Trophoblast cell (in vitro differentiated cells and primary cell): Measurements from ENCODE around the gene TOMM40L.

Experiments used
- DNase-seq, 2 donors: peaks; one replicate each; pipeline ENCODE4 v3.0.0-alpha.2; 2016
- H2AFZ ChIP-seq: 2 replicates; pipeline ENCODE4 v1.6.1; 2013; ENCODE audit warnings: low read length, moderate library complexity, mild to moderate bottlenecking; ENCODE audit not compliant: insufficient read depth, poor library complexity
- H2AK5ac ChIP-seq: 2 replicates; pipeline ENCODE4 v1.6.1; 2013; ENCODE audit warnings: mild to moderate bottlenecking, low read length
- H2BK120ac ChIP-seq: 2 replicates; pipeline ENCODE4 v1.6.1; 2013; ENCODE audit warnings: low read length, mild to moderate bottlenecking, moderate library complexity; ENCODE audit not compliant: insufficient read depth, poor library complexity
- H2BK12ac ChIP-seq: 2 replicates; pipeline ENCODE4 v1.6.1; 2013; ENCODE audit warnings: mild to moderate bottlenecking, low read length, moderate library complexity
- H2BK5ac ChIP-seq: 2 replicates; pipeline ENCODE4 v1.6.1; 2013; ENCODE audit warnings: low read length, low read depth, moderate library complexity, mild to moderate bottlenecking; ENCODE audit not compliant: poor library complexity
- H3K14ac ChIP-seq: 2 replicates; pipeline ENCODE4 v1.6.1; 2013; ENCODE audit warnings: mild to moderate bottlenecking, low read length
- H3K18ac ChIP-seq: 2 replicates; pipeline ENCODE4 v1.6.1; 2013; ENCODE audit warnings: mild to moderate bottlenecking, low read length
- H3K23ac ChIP-seq: 2 replicates; pipeline ENCODE4 v1.6.1; 2013; ENCODE audit warnings: low read length
- H3K27ac ChIP-seq: 2 replicates; pipeline ENCODE4 v1.5.1; 2013; ENCODE audit warnings: low read depth, mild to moderate bottlenecking, inconsistent platforms, low read length, moderate library complexity
- H3K27me3 ChIP-seq: 2 replicates; pipeline ENCODE4 v1.6.1; 2013; ENCODE audit warnings: inconsistent platforms, mild to moderate bottlenecking, low read length, moderate library complexity; ENCODE audit not compliant: insufficient read depth
- H3K36me3 ChIP-seq, 2 experiments: 1 replicate in 1 of 2; 2 replicates in 1 of 2; pipeline ENCODE4 v1.6.1; 2013; ENCODE audit warnings: low read length in 2 of 2, mild to moderate bottlenecking in 2 of 2, moderate library complexity in 1 of 2; ENCODE audit not compliant: insufficient read depth in 2 of 2, control insufficient read depth in 1 of 2
- H3K4ac ChIP-seq: 2 replicates; pipeline ENCODE4 v1.6.1; 2013; ENCODE audit warnings: low read depth, mild to moderate bottlenecking, low read length, moderate library complexity
- H3K4me1 ChIP-seq, 2 experiments: 1 replicate in 1 of 2; 2 replicates in 1 of 2; pipeline ENCODE4 v1.6.1; 2013; ENCODE audit warnings: low read length in 2 of 2, mild to moderate bottlenecking in 2 of 2, moderate library complexity in 1 of 2; ENCODE audit not compliant: insufficient read depth in 2 of 2, control insufficient read depth in 1 of 2
- H3K4me2 ChIP-seq: 2 replicates; pipeline ENCODE4 v1.6.1; 2013; ENCODE audit warnings: inconsistent platforms, mild to moderate bottlenecking, low read length, moderate library complexity
- H3K4me3 ChIP-seq: 2 replicates; pipeline ENCODE4 v1.5.1; 2013; ENCODE audit warnings: mild to moderate bottlenecking, low read depth, low read length, inconsistent platforms
- H3K79me1 ChIP-seq: one replicate; pipeline ENCODE4 v1.6.1; 2013; ENCODE audit warnings: low read length
- H3K79me2 ChIP-seq: 2 replicates; pipeline ENCODE4 v1.6.1; 2013; ENCODE audit warnings: low read length, mild to moderate bottlenecking; ENCODE audit not compliant: control insufficient read depth, insufficient read depth, poor library complexity
- H3K9ac ChIP-seq: 2 replicates; pipeline ENCODE4 v1.6.1; 2013; ENCODE audit warnings: mild to moderate bottlenecking, low read length
- H3K9me3 ChIP-seq: 2 replicates; pipeline ENCODE4 v1.6.1; 2013; ENCODE audit warnings: low read depth, mild to moderate bottlenecking, control low read depth, inconsistent platforms, low read length; ENCODE audit not compliant: insufficient read depth
- H4K12ac ChIP-seq: 2 replicates; pipeline ENCODE4 v1.6.1; 2013; ENCODE audit warnings: low read depth, mild to moderate bottlenecking, low read length, moderate library complexity
- H4K8ac ChIP-seq: 2 replicates; pipeline ENCODE4 v1.6.1; 2013; ENCODE audit warnings: low read depth, mild to moderate bottlenecking, low read length, moderate library complexity
- H4K91ac ChIP-seq: one replicate; pipeline ENCODE4 v1.6.1; 2013; ENCODE audit warnings: low read depth, mild to moderate bottlenecking, low read length, moderate library complexity
- WGBS: extraction: QIAGEN DNeasy Blood & Tissue Kit; methylation state at CpG from one replicate; pipeline ENCODE4 v1.1.7; 2013; ENCODE audit warnings: missing lambda C conversion rate; ENCODE audit not compliant: insufficient read length, insufficient coverage; ENCODE audit errors: extremely low coverage; 5-methylcytosine and 5-hydroxymethylcytosine counted together

TOMM40L gene

GRCh38 chr1:161238039-161238473 lies 12.2 kb downstream of the TOMM40L start, which contains the start of gene NR1I3:
Gene NR1I3, minus strand, starts transcription at chr1:161238203. Its CDS starts 1,638 bp downstream, at chr1:161236565.
- H2AFZ ChIP-seq = no peak within 1 kb of the TSS
- no peak within 1 kb of the TSS for H3K4ac ChIP-seq
- no peaks in the 10 kb centered on the region for H3K79me1 ChIP-seq
- H3K18ac ChIP-seq = no peak within 1 kb of the TSS
- no peak for DNase-seq
- no peak within 1 kb of the TSS for H4K91ac ChIP-seq
- H3K4me2 ChIP-seq = no peak within 1 kb of the TSS
- no peak within 1 kb of the TSS for H3K14ac ChIP-seq
- H3K9me3 ChIP-seq = peaks cover 2% of the 10 kb centered on the region
- H2BK5ac ChIP-seq = no peak within 1 kb of the TSS
- H3K27me3 ChIP-seq = no peaks in the 10 kb centered on the region
- H3K27ac ChIP-seq = no peak within 1 kb of the TSS
- no peak within 1 kb of the TSS for H2AK5ac ChIP-seq
- no CpG with 5 or more reads among the region's 4 CpGs for WGBS
- H4K8ac ChIP-seq = no peak within 1 kb of the TSS
- no peak within 1 kb of the TSS for H3K23ac ChIP-seq
- peak within 1 kb of the TSS; percentile 24 for H2BK120ac ChIP-seq
- H3K9ac ChIP-seq = no peak within 1 kb of the TSS
- H4K12ac ChIP-seq = no peak within 1 kb of the TSS
- H2BK12ac ChIP-seq = no peak within 1 kb of the TSS
- no peaks in the 10 kb centered on the region for H3K36me3 ChIP-seq
- H3K4me1 ChIP-seq = peaks cover 9 to 20% of the 10 kb centered on the region in 2 experiments
- H3K79me2 ChIP-seq = no peaks in the 10 kb centered on the region
- H3K4me3 ChIP-seq = no peak within 1 kb of the TSS

- Histone ChIP-seq H2BK12ac (peak overlapping the region; percentile 55), H3K4me1 (peaks cover 9 to 17% of the 10 kb centered on the region in 2 experiments), H3K27ac (peak overlapping the region; percentile 55), H3K9ac (no peak overlapping the region), H3K4me2 (peak overlapping the region; percentile 21), H3K23ac (no peak overlapping the region), H3K79me2 (no peaks in the 10 kb centered on the region), H2AFZ (no peak overlapping the region), H3K4me3 (no peak overlapping the region), H4K8ac (no peak overlapping the region), H3K14ac (no peak overlapping the region), H3K4ac (no peak overlapping the region), H2BK120ac (peak overlapping the region; percentile 74), H2AK5ac (peak overlapping the region; percentile 76), H4K91ac (peak overlapping the region; percentile 53), H4K12ac (no peak overlapping the region), H3K79me1 (no peaks in the 10 kb centered on the region), H3K36me3 (no peaks in the 10 kb centered on the region), H3K9me3 (peaks cover 1% of the 10 kb centered on the region), H2BK5ac (no peak overlapping the region), H3K18ac (no peak overlapping the region), H3K27me3 (no peaks in the 10 kb centered on the region)
- DNase-seq = no peak
- WGBS = no CpG with 5 or more reads among the region's 3 CpGs
These were observed 15.8 kb downstream of the TOMM40L start for GRCh38 chr1:161241682-161242081.

GRCh38 chr1:161242313-161242712 lies 16.5 kb downstream of the TOMM40L start:
- Histone ChIP-seq H3K79me2 (no peaks in the 10 kb centered on the region), H3K27ac (peak overlapping the region; percentile 55), H3K23ac (no peak overlapping the region), H3K79me1 (no peaks in the 10 kb centered on the region), H3K9me3 (peaks cover 1% of the 10 kb centered on the region), H4K12ac (no peak overlapping the region), H3K18ac (no peak overlapping the region), H3K9ac (no peak overlapping the region), H2AFZ (no peak overlapping the region), H3K36me3 (no peaks in the 10 kb centered on the region), H3K4me2 (peak overlapping the region; percentile 33), H2BK12ac (no peak overlapping the region), H2AK5ac (no peak overlapping the region), H4K8ac (no peak overlapping the region), H3K4me1 (peaks cover 9 to 17% of the 10 kb centered on the region in 2 experiments), H3K14ac (no peak overlapping the region), H2BK5ac (no peak overlapping the region), H2BK120ac (no peak overlapping the region), H3K4ac (no peak overlapping the region), H3K27me3 (no peaks in the 10 kb centered on the region), H4K91ac (no peak overlapping the region), H3K4me3 (no peak overlapping the region)
- DNase-seq = peak in 1 of 2 donors; percentile 56
- WGBS = no CpG with 5 or more reads among the region's 2 CpGs

DNA sequence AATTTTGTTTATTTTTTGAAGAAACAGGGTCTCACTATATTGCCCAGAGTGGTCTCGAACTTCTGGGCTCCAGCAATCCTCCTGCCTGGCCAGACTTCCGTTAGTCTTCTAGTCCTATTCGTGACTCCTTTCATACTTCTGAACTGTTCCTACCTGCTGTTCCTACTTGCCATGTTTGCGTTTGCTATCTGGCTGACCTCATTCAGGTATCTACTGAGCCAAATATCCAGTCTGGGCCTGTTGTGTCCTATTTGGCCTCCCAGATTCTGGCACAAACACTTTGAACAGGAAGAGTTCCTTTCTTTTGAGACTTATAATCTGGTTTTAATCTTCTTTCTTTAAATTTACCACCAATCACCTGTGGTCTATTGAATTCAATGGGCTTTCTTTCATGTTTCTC lies 19.0 kb downstream of the TOMM40L start:
- no peak overlapping the region for H3K4ac ChIP-seq

More for the DNA sequence above, 19.0 kb downstream of the TOMM40L start:
- no peaks in the 10 kb centered on the region for H3K27me3 ChIP-seq
- no peak overlapping the region for H2AK5ac ChIP-seq
- H4K12ac ChIP-seq = no peak overlapping the region
- H4K8ac ChIP-seq = no peak overlapping the region
- H3K79me2 ChIP-seq = no peaks in the 10 kb centered on the region
- H3K36me3 ChIP-seq = no peaks in the 10 kb centered on the region
- no peak overlapping the region for H3K4me3 ChIP-seq
- no peak overlapping the region for H3K27ac ChIP-seq
- no peak overlapping the region for H3K9ac ChIP-seq
- DNase-seq = no peak
- H2BK120ac ChIP-seq = no peak overlapping the region
- H3K23ac ChIP-seq = no peak overlapping the region
- H2BK12ac ChIP-seq = no peak overlapping the region
- no peak overlapping the region for H3K4me2 ChIP-seq
- no peak overlapping the region for H4K91ac ChIP-seq
- WGBS = no CpG with 5 or more reads among the region's 4 CpGs
- no peak overlapping the region for H2BK5ac ChIP-seq
- H3K18ac ChIP-seq = no peak overlapping the region
- H2AFZ ChIP-seq = no peak overlapping the region
- no peak overlapping the region for H3K14ac ChIP-seq
- peaks cover 1% of the 10 kb centered on the region for H3K9me3 ChIP-seq
- H3K79me1 ChIP-seq = no peaks in the 10 kb centered on the region
- H3K4me1 ChIP-seq = peaks cover 9 to 11% of the 10 kb centered on the region in 2 experiments
